ENCODE data around the gene HOMER2.

- no peak for TF ChIP-seq POLR2A (IDR thresholded peaks at IDR 0.05; ENCODE audit: low read length)
- TF ChIP-seq GATA1 (IDR thresholded peaks at IDR 0.05; ENCODE audit: low read depth, low read length) = no peak
These were observed 77.6 kb downstream of the HOMER2 start for GRCh38 chr15:82874961-82875360.
